GM04504 (cell line): ENCODE measurements around the gene SCYL3.
"Not testable (repeated sequence)": the region's sequence is repeated elsewhere in the genome, so short reads cannot be mapped to it uniquely, and the experiment has no call there.

Experiments used
- DNase-seq: peaks from one replicate; pipeline ENCODE4 v3.0.0-alpha.2; 2012; ENCODE audit warnings: low read depth

SCYL3 gene

GRCh38 chr1:169812131-169812530 is 81.6 kb downstream of the SCYL3 start:
- no peak for DNase-seq

GRCh38 chr1:169811418-169812035 is 82.2 kb downstream of the SCYL3 start:
- DNase-seq: not testable (repeated sequence)

GRCh38 chr1:169809370-169810095 is 84.2 kb downstream of the SCYL3 start:
- DNase-seq: no peak

GRCh38 chr1:169804941-169805340 is 88.8 kb downstream of the SCYL3 start:
- DNase-seq: no peak

GRCh38 chr1:169802888-169803287 is 90.8 kb downstream of the SCYL3 start:
- DNase-seq: no peak
